ENCODE measurements around the gene SOX6.

DNA sequence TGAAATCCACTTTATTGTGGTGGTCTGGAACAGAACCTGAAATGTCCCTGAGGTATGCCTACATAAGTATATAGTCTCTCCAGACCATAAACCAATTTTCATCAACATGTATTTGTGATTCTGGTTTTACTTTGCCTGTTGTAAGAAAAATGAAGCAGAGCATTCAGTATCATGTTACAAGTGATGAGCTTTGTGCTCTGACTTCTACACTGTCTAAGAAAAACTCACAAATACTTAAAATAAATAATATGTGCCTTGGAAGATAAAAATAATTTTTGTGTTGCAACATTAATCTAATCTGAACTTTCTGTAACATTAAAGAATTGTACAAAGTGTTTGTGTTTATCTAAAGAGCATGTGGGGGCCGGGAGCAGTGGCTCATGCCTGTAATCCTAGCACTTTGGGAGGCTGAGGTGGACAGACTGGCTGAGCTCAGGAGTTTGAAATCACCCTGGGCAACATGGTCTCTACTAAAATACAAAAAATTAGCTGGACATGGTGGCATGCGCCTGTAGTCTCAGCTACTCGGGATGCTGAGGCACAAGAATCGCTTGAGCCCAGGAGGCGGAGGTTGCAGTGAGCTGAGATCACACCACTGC, 219.5 kb downstream of the SOX6 start:
- TF ChIP-seq, protein P1, sequence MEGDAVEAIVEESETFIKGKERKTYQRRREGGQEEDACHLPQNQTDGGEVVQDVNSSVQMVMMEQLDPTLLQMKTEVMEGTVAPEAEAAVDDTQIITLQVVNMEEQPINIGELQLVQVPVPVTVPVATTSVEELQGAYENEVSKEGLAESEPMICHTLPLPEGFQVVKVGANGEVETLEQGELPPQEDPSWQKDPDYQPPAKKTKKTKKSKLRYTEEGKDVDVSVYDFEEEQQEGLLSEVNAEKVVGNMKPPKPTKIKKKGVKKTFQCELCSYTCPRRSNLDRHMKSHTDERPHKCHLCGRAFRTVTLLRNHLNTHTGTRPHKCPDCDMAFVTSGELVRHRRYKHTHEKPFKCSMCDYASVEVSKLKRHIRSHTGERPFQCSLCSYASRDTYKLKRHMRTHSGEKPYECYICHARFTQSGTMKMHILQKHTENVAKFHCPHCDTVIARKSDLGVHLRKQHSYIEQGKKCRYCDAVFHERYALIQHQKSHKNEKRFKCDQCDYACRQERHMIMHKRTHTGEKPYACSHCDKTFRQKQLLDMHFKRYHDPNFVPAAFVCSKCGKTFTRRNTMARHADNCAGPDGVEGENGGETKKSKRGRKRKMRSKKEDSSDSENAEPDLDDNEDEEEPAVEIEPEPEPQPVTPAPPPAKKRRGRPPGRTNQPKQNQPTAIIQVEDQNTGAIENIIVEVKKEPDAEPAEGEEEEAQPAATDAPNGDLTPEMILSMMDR (conservative IDR thresholded peaks at IDR 0.05 in 1 of 2, IDR thresholded peaks at IDR 0.05 in 1 of 2; ENCODE audit: low read depth in 1 of 2, low read length in 2 of 2), result no peak
- TF ChIP-seq EZH2 (IDR thresholded peaks at IDR 0.05; ENCODE audit: low read length, missing control alignments), result no peak

Measured in fibroblast of lung (primary cell).